Gastrocnemius medialis (tissue), 4 donors: Measurements from ENCODE around the gene RNU2-1. TPM values are rescaled to one million over a fixed set of nuclear protein-coding genes. Genes with fewer than 3 reads are reported as not detected.

Experiments
- ATAC-seq, 2 donors: fragments of 150-250 bp; one replicate each; pipeline ENCODE4 v1.9.1; 2016
- DNase-seq, 2 donors: peaks; one replicate each; pipeline ENCODE4 v3.0.0-alpha.2; 2019
- H3K27ac ChIP-seq, 4 donors: fragments of 200-600 bp; sonication (generic); 1 replicate in 1 of 4; 2 replicates in 3 of 4; pipeline ENCODE4 v1.5.1; 2016 to 2018; ENCODE audit warnings: mild to moderate bottlenecking in 2 of 4, moderate library complexity in 1 of 4
- H3K27me3 ChIP-seq, 3 donors: fragments of 200-600 bp; sonication (generic) in 2 of 3; 1 replicate in 1 of 3; 2 replicates in 2 of 3; pipeline versions ENCODE4 v1.5.1 to v1.6.0; 2016 to 2019; ENCODE audit warnings: mild to moderate bottlenecking in 1 of 3, moderate library complexity in 1 of 3
- H3K36me3 ChIP-seq, 2 donors: fragments of 200-600 bp; sonication (generic) in 1 of 2; one replicate each; pipeline ENCODE4 v1.5.1; 2017 to 2018
- H3K4me1 ChIP-seq, 2 donors: fragments of 200-600 bp; sonication (generic) in 1 of 2; one replicate each; pipeline ENCODE4 v1.5.1; 2016 to 2017; ENCODE audit warnings: mild to moderate bottlenecking in 2 of 2
- H3K4me3 ChIP-seq, 4 donors: fragments of 200-600 bp; sonication (generic) in 3 of 4; 1 replicate in 1 of 4; 2 replicates in 3 of 4; pipeline ENCODE4 v1.5.1; 2016 to 2019; ENCODE audit warnings: mild to moderate bottlenecking in 2 of 4
- H3K9me3 ChIP-seq, 3 donors: fragments of 200-600 bp; sonication (generic) in 2 of 3; 1 replicate in 1 of 3; 2 replicates in 2 of 3; pipeline ENCODE4 v1.5.1; 2016 to 2019
- POLR2A ChIP-seq, 2 donors: fragments of 450-650 bp; IDR thresholded peaks; one replicate each; pipeline ENCODE4 v1.6.1; 2017; ENCODE audit warnings: antibody characterized with exemption in 2 of 2, mild to moderate bottlenecking in 2 of 2, moderate library complexity in 2 of 2
- in situ Hi-C, 4 donors: fragments of 200-750 bp; cut with MboI; loops; one replicate each; pipeline versions ENCODE4 v1.15.0 to v1.8.0; 2017; ENCODE audit warnings: low sequenced_read_pairs in 4 of 4
- intact Hi-C: fragments of 100-400 bp; cut with DNase I; formaldehyde crosslinking; loops from one replicate; pipeline ENCODE4 v1.15.1; 2023; ENCODE audit warnings: low total_unique reads
- total RNA-seq, 4 donors: library from RNA; depleted of rRNA; stranded (reverse); fragments of >200 nt; gene quantifications; one replicate each; pipeline versions ENCODE4 v1.1.0 to v1.2.3, GENCODE V29; 2016
- TF ChIP-seq, protein P1 (sequence below), 5 experiments: fragments of 450-650 bp in 3 of 5; fragments of 200-600 bp in 2 of 5; sonication (generic) in 2 of 5; IDR thresholded peaks in 4 of 5; conservative IDR thresholded peaks in 1 of 5; 1 replicate in 4 of 5; 2 replicates in 1 of 5; pipeline ENCODE4 v1.5.1; 2016 to 2019; ENCODE audit warnings: antibody characterized with exemption in 5 of 5, mild to moderate bottlenecking in 3 of 5, moderate library complexity in 3 of 5

Gene RNU2-1
- total RNA-seq, 4 donors from 2014 or later, result not detected

DNA sequence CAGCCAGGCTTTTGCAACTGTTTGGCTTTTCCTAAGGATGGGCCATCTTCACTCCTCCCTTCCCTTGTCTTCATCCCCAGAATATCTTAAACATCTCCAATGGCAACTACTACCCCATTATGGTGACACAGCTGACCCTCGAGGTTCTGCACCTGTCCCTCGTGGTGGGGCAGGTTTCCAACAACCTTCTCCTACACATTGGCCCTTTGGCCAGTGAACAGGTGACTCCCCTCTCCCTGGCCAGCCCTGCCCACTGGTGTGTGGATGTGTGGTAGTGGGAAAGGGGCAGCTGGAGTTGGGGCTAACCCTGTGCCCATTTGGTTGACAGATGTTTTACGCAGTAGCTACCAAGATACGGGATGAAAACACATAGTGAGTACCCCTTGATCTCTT lies 17.4 kb downstream of the RNU2-1 start:
- Histone ChIP-seq H3K4me1 (no peaks in the 10 kb centered on the region), H3K27ac (no peak overlapping the region), H3K27me3 (no peaks in the 10 kb centered on the region), H3K4me3 (no peak overlapping the region), H3K9me3 (no peaks in the 10 kb centered on the region), H3K36me3 (peaks cover 0 to 47% of the 10 kb centered on the region in 2 donors)
- in situ Hi-C loops, result loop anchor here in 1 of 4 donors (25.0 kb wide), 2 partner anchors 96 to 271 kb away; partner anchors contain the start of gene DHX8
- no peak for ATAC-seq
- DNase-seq, result no peak
- TF ChIP-seq, protein P1, sequence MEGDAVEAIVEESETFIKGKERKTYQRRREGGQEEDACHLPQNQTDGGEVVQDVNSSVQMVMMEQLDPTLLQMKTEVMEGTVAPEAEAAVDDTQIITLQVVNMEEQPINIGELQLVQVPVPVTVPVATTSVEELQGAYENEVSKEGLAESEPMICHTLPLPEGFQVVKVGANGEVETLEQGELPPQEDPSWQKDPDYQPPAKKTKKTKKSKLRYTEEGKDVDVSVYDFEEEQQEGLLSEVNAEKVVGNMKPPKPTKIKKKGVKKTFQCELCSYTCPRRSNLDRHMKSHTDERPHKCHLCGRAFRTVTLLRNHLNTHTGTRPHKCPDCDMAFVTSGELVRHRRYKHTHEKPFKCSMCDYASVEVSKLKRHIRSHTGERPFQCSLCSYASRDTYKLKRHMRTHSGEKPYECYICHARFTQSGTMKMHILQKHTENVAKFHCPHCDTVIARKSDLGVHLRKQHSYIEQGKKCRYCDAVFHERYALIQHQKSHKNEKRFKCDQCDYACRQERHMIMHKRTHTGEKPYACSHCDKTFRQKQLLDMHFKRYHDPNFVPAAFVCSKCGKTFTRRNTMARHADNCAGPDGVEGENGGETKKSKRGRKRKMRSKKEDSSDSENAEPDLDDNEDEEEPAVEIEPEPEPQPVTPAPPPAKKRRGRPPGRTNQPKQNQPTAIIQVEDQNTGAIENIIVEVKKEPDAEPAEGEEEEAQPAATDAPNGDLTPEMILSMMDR (IDR thresholded peaks at IDR 0.05 in 4 of 5, conservative IDR thresholded peaks at IDR 0.05 in 1 of 5), result no peak
- TF ChIP-seq POLR2A (IDR thresholded peaks at IDR 0.05), result no peak
- intact Hi-C loops, result no loop called here

DNA sequence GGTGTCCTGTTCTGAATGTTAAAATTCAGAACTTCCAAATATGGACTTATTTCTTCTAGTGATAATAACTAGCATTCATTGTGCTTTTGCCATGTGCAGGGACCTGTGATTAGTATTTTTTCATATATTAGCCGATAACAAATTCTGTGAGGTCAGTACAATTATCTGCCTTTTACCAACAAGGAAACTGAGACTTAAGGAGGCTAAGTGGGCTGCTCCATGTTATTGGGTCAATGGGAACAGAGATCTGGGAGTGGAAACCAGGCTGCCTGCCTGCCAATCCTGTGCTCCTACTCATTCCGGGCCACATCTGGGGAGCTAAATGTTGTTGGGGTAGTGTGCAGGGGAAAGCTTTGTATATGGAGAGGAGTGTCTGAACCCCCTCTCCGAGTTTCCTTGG lies 18.4 kb downstream of the RNU2-1 start:
- no peak for ATAC-seq
- intact Hi-C loops, result no loop called here

DNA sequence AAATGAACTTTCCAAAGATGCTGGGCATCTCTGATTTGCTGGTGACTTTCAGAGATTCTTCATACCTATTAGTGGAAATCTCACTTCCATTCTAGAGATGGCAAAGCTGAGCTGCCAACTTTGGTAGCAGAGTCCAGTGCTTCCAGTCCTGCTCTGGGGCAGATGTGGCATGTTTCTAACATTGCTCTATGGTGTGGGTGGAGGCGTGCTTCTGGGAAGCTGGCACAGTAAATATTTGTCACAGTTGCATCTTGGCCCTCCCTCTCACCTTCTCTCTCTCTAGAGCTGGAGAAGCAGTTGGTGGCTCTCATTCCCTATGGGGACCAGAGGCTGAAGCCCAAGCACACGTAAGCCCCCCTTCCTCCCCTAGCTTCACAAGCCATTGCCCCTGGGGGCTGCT lies 20.2 kb downstream of the RNU2-1 start:
- intact Hi-C loops, result loop anchor here (1.0 kb wide), 1 partner anchor 12 kb away; no protein-coding TSS in a partner anchor
- Histone ChIP-seq H3K36me3 (peaks cover 0 to 69% of the 10 kb centered on the region in 2 donors), H3K4me3 (no peak overlapping the region), H3K27ac (no peak overlapping the region), H3K4me1 (no peaks in the 10 kb centered on the region), H3K27me3 (no peaks in the 10 kb centered on the region), H3K9me3 (no peaks in the 10 kb centered on the region)
- TF ChIP-seq, protein P1 (IDR thresholded peaks at IDR 0.05 in 4 of 5, conservative IDR thresholded peaks at IDR 0.05 in 1 of 5), result no peak
- no peak for TF ChIP-seq POLR2A (IDR thresholded peaks at IDR 0.05)
- ATAC-seq, result no peak
- DNase-seq, result no peak
- in situ Hi-C loops, result loop anchor here in 1 of 4 donors (25.0 kb wide), 2 partner anchors 99 to 274 kb away; partner anchors contain the start of gene DHX8

More for the DNA sequence above, 18.4 kb downstream of the RNU2-1 start:
- no peak for DNase-seq
- Histone ChIP-seq H3K27me3 (no peaks in the 10 kb centered on the region), H3K36me3 (peaks cover 0 to 57% of the 10 kb centered on the region in 2 donors), H3K4me3 (no peak overlapping the region), H3K4me1 (no peaks in the 10 kb centered on the region), H3K9me3 (no peaks in the 10 kb centered on the region), H3K27ac (no peak overlapping the region)
- TF ChIP-seq, protein P1 (IDR thresholded peaks at IDR 0.05 in 4 of 5, conservative IDR thresholded peaks at IDR 0.05 in 1 of 5), result no peak
- TF ChIP-seq POLR2A (IDR thresholded peaks at IDR 0.05), result no peak
- in situ Hi-C loops, result loop anchor here in 1 of 4 donors (25.0 kb wide), 2 partner anchors 97 to 272 kb away; partner anchors contain the start of gene DHX8

- Histone ChIP-seq H3K36me3 (peaks cover 2 to 69% of the 10 kb centered on the region in 2 donors), H3K9me3 (no peaks in the 10 kb centered on the region), H3K27me3 (no peaks in the 10 kb centered on the region), H3K4me3 (peak overlapping the region in 3 of 4 donors; percentile 53 to 63 (median 54)), H3K27ac (peak overlapping the region in 2 of 4 donors; percentile 56 to 75), H3K4me1 (no peaks in the 10 kb centered on the region)
- no peak for ATAC-seq
- intact Hi-C loops (loop anchor here (1.0 kb wide), 1 partner anchor 12 kb away; no protein-coding TSS in a partner anchor), in situ Hi-C loops (loop anchor here in 1 of 4 donors (25.0 kb wide), 2 partner anchors 99 to 274 kb away; partner anchors contain the start of gene DHX8)
- DNase-seq, result no peak
- no peak for TF ChIP-seq POLR2A (IDR thresholded peaks at IDR 0.05)
- TF ChIP-seq, protein P1 (IDR thresholded peaks at IDR 0.05 in 4 of 5, conservative IDR thresholded peaks at IDR 0.05 in 1 of 5), result no peak
These were observed 20.9 kb downstream of the RNU2-1 start for GRCh38 chr17:43212641-43213490.
